B cell (primary cell): Measurements from ENCODE around the gene PPP1R12B. TPM values are rescaled to one million over a fixed set of nuclear protein-coding genes. Genes with fewer than 3 reads are reported as not detected.

Source experiments
- ATAC-seq: fragments of 200-7000 bp; cut with Tn5 transposase; one replicate; pipeline ENCODE4 v1.10.0; 2021; ENCODE audit warnings: low read depth, mild to moderate bottlenecking, moderate number of reproducible peaks, moderate library complexity
- CTCF ChIA-PET: fragments of 350-600 bp; sonication (Branson Sonifier 250); formaldehyde crosslinking; loops from one replicate; lab custom pipeline; 2021; ENCODE audit warnings: antibody characterized with exemption, inconsistent platforms; lab: Charles Lee
- POLR2A ChIA-PET: fragments of 350-600 bp; sonication (Branson Sonifier 250); formaldehyde crosslinking; loops from one replicate; lab custom pipeline; 2021; ENCODE audit warnings: antibody characterized with exemption; lab: Charles Lee
- DNase-seq: peaks from one replicate; pipeline ENCODE4 v3.0.0; 2013
- H2AFZ ChIP-seq: 2 replicates; pipeline ENCODE4 v1.6.1; 2012; ENCODE audit warnings: mild to moderate bottlenecking, low read depth, low read length; ENCODE audit not compliant: insufficient read depth, poor library complexity, severe bottlenecking
- H3K27ac ChIP-seq, 2 donors: 1 replicate in 1 of 2; 2 replicates in 1 of 2; pipeline ENCODE4 v1.5.1; 2012 to 2013; ENCODE audit warnings: low read length in 2 of 2, mild to moderate bottlenecking in 2 of 2, moderate library complexity in 1 of 2
- H3K27me3 ChIP-seq, 4 experiments: fragments of 200-600 bp in 1 of 4; sonication (generic) in 1 of 4; replicated peaks in 1 of 4; 1 replicate in 2 of 4; 2 replicates in 2 of 4; pipeline versions ENCODE4 v1.6.1 to v1.7.0; 2013 to 2016; ENCODE audit warnings: low read length in 3 of 4, mild to moderate bottlenecking in 2 of 4, mixed read lengths in 1 of 4, moderate library complexity in 1 of 4; ENCODE audit not compliant: insufficient read depth in 4 of 4, control insufficient read depth in 3 of 4; ENCODE audit errors: control extremely low read depth in 1 of 4
- H3K36me3 ChIP-seq, 2 experiments: replicated peaks in 1 of 2; 1 replicate in 1 of 2; 2 replicates in 1 of 2; pipeline versions ENCODE4 v1.6.1 to v1.7.1; 2013; ENCODE audit warnings: low read length in 1 of 2; ENCODE audit not compliant: insufficient read depth in 2 of 2, control insufficient read depth in 1 of 2; ENCODE audit errors: control extremely low read depth in 1 of 2, extremely low read depth in 1 of 2
- H3K4me1 ChIP-seq, 2 donors: fragments of 200-600 bp in 1 of 2; sonication (generic) in 1 of 2; 1 replicate in 1 of 2; 2 replicates in 1 of 2; pipeline versions ENCODE4 v1.5.1 to v1.6.1; 2013 to 2017; ENCODE audit warnings: low read length in 2 of 2; ENCODE audit not compliant: control insufficient read depth in 2 of 2, insufficient read depth in 2 of 2
- H3K4me2 ChIP-seq: replicated peaks from 2 replicates; pipeline ENCODE3; 2012; ENCODE audit warnings: mild to moderate bottlenecking, low read depth, low read length; ENCODE audit not compliant: poor library complexity, severe bottlenecking
- H3K4me3 ChIP-seq, 5 experiments: fragments of 200-600 bp in 1 of 5; sonication (generic) in 1 of 5; 1 replicate in 3 of 5; 2 replicates in 2 of 5; pipeline versions ENCODE4 v1.5.1 to v1.7.0; 2011 to 2016; ENCODE audit warnings: low read length in 4 of 5, mild to moderate bottlenecking in 4 of 5, low read depth in 2 of 5, control low read depth in 1 of 5, moderate library complexity in 1 of 5; ENCODE audit not compliant: insufficient read depth in 1 of 5; ENCODE audit errors: control extremely low read depth in 1 of 5, extremely low read depth in 1 of 5
- H3K79me2 ChIP-seq: fragments of 200-600 bp; sonication (generic); one replicate; pipeline ENCODE4 v1.6.0; 2016; ENCODE audit warnings: low read length; ENCODE audit not compliant: control insufficient read depth, insufficient read depth
- H3K9ac ChIP-seq: fragments of 200-600 bp; sonication (generic); 2 replicates; pipeline ENCODE4 v1.6.1; 2017; ENCODE audit warnings: mild to moderate bottlenecking, low read length, moderate library complexity
- H3K9me3 ChIP-seq, 3 donors: one replicate each; pipeline versions ENCODE4 v1.6.1 to v1.7.1; 2013; ENCODE audit warnings: low read length in 2 of 3; ENCODE audit not compliant: control insufficient read depth in 2 of 3, insufficient read depth in 1 of 3; ENCODE audit errors: control extremely low read depth in 1 of 3
- H4K20me1 ChIP-seq: 2 replicates; pipeline ENCODE4 v1.6.0; 2012; ENCODE audit warnings: mild to moderate bottlenecking, low read length; ENCODE audit not compliant: insufficient read depth, control insufficient read depth, poor library complexity, severe bottlenecking
- H3K27ac Mint-ChIP-seq: one replicate; pipeline ENCODE4 v1.8.0; 2021; ENCODE audit warnings: mixed read lengths
- H3K27me3 Mint-ChIP-seq: one replicate; pipeline ENCODE4 v1.8.0; 2021; ENCODE audit warnings: mixed read lengths
- H3K4me1 Mint-ChIP-seq: one replicate; pipeline ENCODE4 v1.8.0; 2021; ENCODE audit warnings: mixed read lengths
- H3K4me3 Mint-ChIP-seq: one replicate; pipeline ENCODE4 v1.8.0; 2021; ENCODE audit warnings: mixed read lengths
- H3K9me3 Mint-ChIP-seq: one replicate; pipeline ENCODE4 v1.8.0; 2022; ENCODE audit warnings: mixed read lengths; ENCODE audit not compliant: insufficient read depth
- EZH2 ChIP-seq: IDR thresholded peaks from 2 replicates; pipeline ENCODE4 v1.6.1; 2012; ENCODE audit warnings: borderline replicate concordance, low read depth, mild to moderate bottlenecking, moderate library complexity, low read length; ENCODE audit not compliant: insufficient read depth, poor library complexity, severe bottlenecking
- WGBS: methylation state at CpG from one replicate; pipeline ENCODE4 v1.1.5; 2013; ENCODE audit warnings: missing lambda C conversion rate; ENCODE audit not compliant: insufficient coverage; 5-methylcytosine and 5-hydroxymethylcytosine counted together
- intact Hi-C: fragments of 100-400 bp; cut with micrococcal nuclease; formaldehyde crosslinking; loops from one replicate; pipeline ENCODE4 v1.10.0; 2022
- polyA plus RNA-seq: library from polyadenylated mRNA; depleted of rRNA; stranded (reverse); fragments of >200 nt; gene quantifications from 2 replicates; pipeline ENCODE4 v1.2.3, GENCODE V29; 2012
- total RNA-seq, 2 donors: library from RNA; stranded (reverse); fragments of 120-200 nt in 1 of 2; gene quantifications; 1 replicate in 1 of 2; 2 replicates in 1 of 2; pipeline versions ENCODE4 v1.2.3 to v1.2.4, GENCODE V29; 2013 to 2022
- TF ChIP-seq, protein P1 (sequence below): fragments of 200-600 bp; IDR thresholded peaks from one replicate; pipeline ENCODE4 v1.8.0; 2022; ENCODE audit warnings: antibody characterized with exemption, mild to moderate bottlenecking

The PPP1R12B gene
- total and polyA plus RNA-seq, 2 donors (not counting 1 experiment from before 2014, with no cell fraction given): 7.1 to 49.6 TPM

DNA sequence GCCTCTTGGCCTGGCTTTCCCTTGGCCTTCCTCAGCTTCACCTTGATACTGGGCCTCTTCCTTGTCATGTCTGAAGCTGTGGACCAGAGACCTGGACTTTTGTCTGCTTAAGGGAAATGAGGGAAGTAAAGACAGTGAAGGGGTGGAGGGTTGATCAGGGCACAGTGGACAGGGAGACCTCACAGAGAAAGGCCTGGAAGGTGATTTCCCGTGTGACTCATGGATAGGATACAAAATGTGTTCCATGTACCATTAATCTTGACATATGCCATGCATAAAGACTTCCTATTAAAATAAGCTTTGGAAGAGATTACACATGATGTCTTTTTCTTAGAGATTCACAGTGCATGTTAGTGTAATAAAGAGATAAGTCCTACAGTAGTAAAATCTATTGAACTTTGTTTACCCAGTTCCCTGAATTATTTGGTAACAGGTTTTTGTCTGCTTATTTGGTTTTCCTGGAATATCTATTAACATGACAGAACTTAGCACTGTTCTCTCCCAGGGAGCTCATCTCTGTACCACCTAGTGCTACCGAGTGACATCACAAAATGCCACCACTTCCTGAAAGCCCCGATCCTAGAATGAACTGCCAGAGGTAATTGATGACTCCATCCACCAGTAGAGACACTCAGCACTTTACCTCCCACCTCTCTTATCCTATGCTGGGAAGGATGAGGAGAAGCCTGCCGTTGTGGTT, 29.0 kb upstream of the PPP1R12B start:
- Histone ChIP-seq H3K9me3 (no peaks in the 10 kb centered on the region), H3K9ac (no peak overlapping the region), H3K36me3 (no peaks in the 10 kb centered on the region), H3K4me1 (no peaks in the 10 kb centered on the region), H2AFZ (no peak overlapping the region), H3K79me2 (no peaks in the 10 kb centered on the region), H3K4me3 (no peak overlapping the region), H3K4me2 (no peak overlapping the region), H3K27me3 (peaks cover 0 to 7% (median 2%) of the 10 kb centered on the region in 4 experiments), H3K27ac (no peak overlapping the region), H4K20me1 (no peaks in the 10 kb centered on the region)
- ChIA-PET POLR2A (no interaction called here), CTCF (interaction anchor here (1.0 to 2.2 kb wide), 2 partner anchors 127 to 165 kb away, joined by 3 to 6 read pairs; no protein-coding TSS in a partner anchor)
- Mint-ChIP-seq H3K9me3 (no peaks in the 10 kb centered on the region), H3K4me3 (no peak overlapping the region), H3K4me1 (no peaks in the 10 kb centered on the region), H3K27me3 (no peaks in the 10 kb centered on the region), H3K27ac (no peak overlapping the region)
- intact Hi-C loops: no loop called here
- ATAC-seq (no peak), DNase-seq (no peak)
- TF ChIP-seq EZH2: no peak
- TF ChIP-seq, protein P1, sequence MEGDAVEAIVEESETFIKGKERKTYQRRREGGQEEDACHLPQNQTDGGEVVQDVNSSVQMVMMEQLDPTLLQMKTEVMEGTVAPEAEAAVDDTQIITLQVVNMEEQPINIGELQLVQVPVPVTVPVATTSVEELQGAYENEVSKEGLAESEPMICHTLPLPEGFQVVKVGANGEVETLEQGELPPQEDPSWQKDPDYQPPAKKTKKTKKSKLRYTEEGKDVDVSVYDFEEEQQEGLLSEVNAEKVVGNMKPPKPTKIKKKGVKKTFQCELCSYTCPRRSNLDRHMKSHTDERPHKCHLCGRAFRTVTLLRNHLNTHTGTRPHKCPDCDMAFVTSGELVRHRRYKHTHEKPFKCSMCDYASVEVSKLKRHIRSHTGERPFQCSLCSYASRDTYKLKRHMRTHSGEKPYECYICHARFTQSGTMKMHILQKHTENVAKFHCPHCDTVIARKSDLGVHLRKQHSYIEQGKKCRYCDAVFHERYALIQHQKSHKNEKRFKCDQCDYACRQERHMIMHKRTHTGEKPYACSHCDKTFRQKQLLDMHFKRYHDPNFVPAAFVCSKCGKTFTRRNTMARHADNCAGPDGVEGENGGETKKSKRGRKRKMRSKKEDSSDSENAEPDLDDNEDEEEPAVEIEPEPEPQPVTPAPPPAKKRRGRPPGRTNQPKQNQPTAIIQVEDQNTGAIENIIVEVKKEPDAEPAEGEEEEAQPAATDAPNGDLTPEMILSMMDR: no peak
- no CpG with 5 or more reads among the region's 4 CpGs for WGBS

DNA sequence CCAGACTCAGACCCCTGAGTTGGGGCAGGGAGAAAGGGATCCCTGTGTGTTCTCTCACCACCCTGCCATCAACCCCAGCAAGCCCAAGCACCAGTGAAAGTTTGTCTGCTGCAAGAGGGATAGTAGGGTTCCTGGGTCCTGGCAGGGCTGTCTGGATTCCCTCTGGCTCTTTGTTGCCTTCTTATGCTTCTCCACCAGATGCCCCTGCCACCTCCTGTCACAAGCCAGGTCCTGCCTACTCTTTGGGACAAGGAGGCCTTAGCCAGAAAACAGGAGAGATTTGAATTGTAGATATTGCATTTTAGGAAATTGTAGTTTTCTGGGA, 28.5 kb upstream of the PPP1R12B start:
- Histone ChIP-seq H3K27ac (no peak overlapping the region), H3K27me3 (peaks cover 0 to 7% (median under 1%) of the 10 kb centered on the region in 4 experiments), H3K4me3 (no peak overlapping the region), H2AFZ (no peak overlapping the region), H4K20me1 (no peaks in the 10 kb centered on the region), H3K4me2 (no peak overlapping the region), H3K9ac (no peak overlapping the region), H3K4me1 (no peaks in the 10 kb centered on the region), H3K9me3 (no peaks in the 10 kb centered on the region), H3K36me3 (no peaks in the 10 kb centered on the region), H3K79me2 (no peaks in the 10 kb centered on the region)
- Mint-ChIP-seq H3K4me3 (no peak overlapping the region), H3K27me3 (no peaks in the 10 kb centered on the region), H3K9me3 (no peaks in the 10 kb centered on the region), H3K27ac (no peak overlapping the region), H3K4me1 (no peaks in the 10 kb centered on the region)
- CTCF ChIA-PET: interaction anchor here (1.0 to 2.2 kb wide), 2 partner anchors 127 to 165 kb away, joined by 3 to 6 read pairs; no protein-coding TSS in a partner anchor
- TF ChIP-seq, protein P1: no peak
- TF ChIP-seq EZH2: no peak
- intact Hi-C loops: no loop called here
- DNase-seq (no peak), ATAC-seq (no peak)
- POLR2A ChIA-PET: no interaction called here
